Naive thymus-derived CD4-positive, alpha-beta T cell (primary cell): ENCODE results near the gene PAX7. TPM values are rescaled to one million over a fixed set of nuclear protein-coding genes. Genes with fewer than 3 reads are reported as not detected.
A peak's percentile ranks its signal among the peaks of the same experiment; 100 is the strongest.

ENCODE experiments used
- ATAC-seq: fragments of 150-1000 bp; cut with Tn5 transposase; 2 replicates; pipeline ENCODE4 v1.10.0; 2021; ENCODE audit warnings: mild to moderate bottlenecking, moderate library complexity
- CTCF ChIA-PET: fragments of 350-600 bp; sonication (Branson Sonifier 250); formaldehyde crosslinking; loops from one replicate; lab custom pipeline; 2021; ENCODE audit warnings: antibody characterized with exemption; lab: Charles Lee
- POLR2A ChIA-PET: fragments of 350-600 bp; sonication (Branson Sonifier 250); formaldehyde crosslinking; loops from one replicate; lab custom pipeline; 2021; ENCODE audit warnings: antibody characterized with exemption, inconsistent platforms; lab: Charles Lee
- DNase-seq, 9 donors: peaks; one replicate each; pipeline versions ENCODE4 v3.0.0 to v3.0.0-alpha.2; 2020 to 2022; ENCODE audit warnings: mixed read lengths in 1 of 9
- H3K27ac ChIP-seq: one replicate; pipeline ENCODE4 v1.7.0; 2013; ENCODE audit warnings: mild to moderate bottlenecking, low read depth, low read length, moderate library complexity
- H3K27me3 ChIP-seq, 2 donors: one replicate each; pipeline ENCODE4 v1.7.0; 2013; ENCODE audit warnings: low read length in 2 of 2, mild to moderate bottlenecking in 2 of 2, moderate library complexity in 2 of 2; ENCODE audit not compliant: control insufficient read depth in 2 of 2, insufficient read depth in 2 of 2
- H3K36me3 ChIP-seq, 3 experiments: 1 replicate in 2 of 3; 2 replicates in 1 of 3; pipeline ENCODE4 v1.7.0; 2013; ENCODE audit warnings: low read length in 3 of 3, mild to moderate bottlenecking in 3 of 3, moderate library complexity in 1 of 3; ENCODE audit not compliant: insufficient read depth in 3 of 3, control insufficient read depth in 2 of 3
- H3K4me1 ChIP-seq, 2 donors: one replicate each; pipeline ENCODE4 v1.7.0; 2013; ENCODE audit warnings: low read length in 2 of 2, mild to moderate bottlenecking in 2 of 2, moderate library complexity in 1 of 2; ENCODE audit not compliant: control insufficient read depth in 2 of 2, insufficient read depth in 2 of 2
- H3K4me3 ChIP-seq: 2 replicates; pipeline ENCODE4 v1.7.0; 2013; ENCODE audit warnings: mild to moderate bottlenecking, low read length
- H3K9me3 ChIP-seq, 3 experiments: 1 replicate in 2 of 3; 2 replicates in 1 of 3; pipeline ENCODE4 v1.7.0; 2013; ENCODE audit warnings: low read length in 3 of 3; ENCODE audit not compliant: control insufficient read depth in 2 of 3
- H3K27ac Mint-ChIP-seq, 9 donors: one replicate each; pipeline ENCODE4 v1.8.0; 2020 to 2022; ENCODE audit warnings: mixed read lengths in 9 of 9, mild to moderate bottlenecking in 8 of 9, moderate library complexity in 5 of 9, inconsistent platforms in 2 of 9
- H3K27me3 Mint-ChIP-seq, 5 donors: one replicate each; pipeline ENCODE4 v1.8.0; 2021 to 2022; ENCODE audit warnings: mixed read lengths in 5 of 5, mild to moderate bottlenecking in 1 of 5
- H3K36me3 Mint-ChIP-seq, 5 donors: one replicate each; pipeline ENCODE4 v1.8.0; 2020 to 2022; ENCODE audit warnings: mixed read lengths in 5 of 5, mild to moderate bottlenecking in 3 of 5, inconsistent platforms in 1 of 5
- H3K4me1 Mint-ChIP-seq, 7 donors: one replicate each; pipeline ENCODE4 v1.8.0; 2020 to 2022; ENCODE audit warnings: mixed read lengths in 7 of 7, mild to moderate bottlenecking in 3 of 7, inconsistent platforms in 1 of 7
- H3K4me3 Mint-ChIP-seq, 10 donors: one replicate each; pipeline ENCODE4 v1.8.0; 2020 to 2022; ENCODE audit warnings: mild to moderate bottlenecking in 10 of 10, mixed read lengths in 10 of 10, moderate library complexity in 6 of 10, inconsistent platforms in 2 of 10
- H3K9me3 Mint-ChIP-seq, 11 donors: one replicate each; pipeline ENCODE4 v1.8.0; 2020 to 2022; ENCODE audit warnings: mixed read lengths in 11 of 11, mild to moderate bottlenecking in 4 of 11, inconsistent platforms in 1 of 11, moderate library complexity in 1 of 11
- intact Hi-C, 2 donors: fragments of 100-400 bp; cut with micrococcal nuclease; formaldehyde crosslinking; loops; one replicate each; pipeline ENCODE4 v1.15.1; 2023
- polyA plus RNA-seq, 2 donors: library from polyadenylated mRNA; unstranded; fragments of 300-500 nt; fragmentation: Illumina TruSeq; gene quantifications; one replicate each; pipeline ENCODE4 v1.2.3, GENCODE V29; 2021
- total RNA-seq, 6 experiments: library from RNA in 5 of 6; stranded (reverse) in 5 of 6; gene quantifications; 1 replicate in 5 of 6; 2 replicates in 1 of 6; pipeline ENCODE4 v1.2.3 and lab custom pipeline; 2021 to 2026

The PAX7 gene
- total and polyA plus RNA-seq, 7 experiments from 2014 or later, result not detected

GRCh38 chr1:18703041-18703621, 72.5 kb downstream of the PAX7 start:
- no peaks in the 10 kb centered on the region for H3K27me3 ChIP-seq
- H3K36me3 Mint-ChIP-seq, result no peaks in the 10 kb centered on the region
- CTCF ChIA-PET, result no interaction called here
- no peak for DNase-seq
- ATAC-seq, result no peak
- intact Hi-C loops, result no loop called here
- peaks cover 19 to 42% (median 33%) of the 10 kb centered on the region in 5 donors for H3K27me3 Mint-ChIP-seq
- H3K4me3 Mint-ChIP-seq, result peak overlapping the region in 1 of 10 donors; percentile 24
- no peaks in the 10 kb centered on the region for H3K9me3 ChIP-seq
- H3K27ac Mint-ChIP-seq, result no peak overlapping the region
- H3K27ac ChIP-seq, result no peak overlapping the region
- H3K9me3 Mint-ChIP-seq, result peaks cover 0 to 2% (median 0%) of the 10 kb centered on the region in 11 donors
- no peaks in the 10 kb centered on the region for H3K36me3 ChIP-seq
- peaks cover 0 to 3% (median 0%) of the 10 kb centered on the region in 7 donors for H3K4me1 Mint-ChIP-seq
- POLR2A ChIA-PET, result no interaction called here
- H3K4me3 ChIP-seq, result no peak overlapping the region
- H3K4me1 ChIP-seq, result no peaks in the 10 kb centered on the region

DNA sequence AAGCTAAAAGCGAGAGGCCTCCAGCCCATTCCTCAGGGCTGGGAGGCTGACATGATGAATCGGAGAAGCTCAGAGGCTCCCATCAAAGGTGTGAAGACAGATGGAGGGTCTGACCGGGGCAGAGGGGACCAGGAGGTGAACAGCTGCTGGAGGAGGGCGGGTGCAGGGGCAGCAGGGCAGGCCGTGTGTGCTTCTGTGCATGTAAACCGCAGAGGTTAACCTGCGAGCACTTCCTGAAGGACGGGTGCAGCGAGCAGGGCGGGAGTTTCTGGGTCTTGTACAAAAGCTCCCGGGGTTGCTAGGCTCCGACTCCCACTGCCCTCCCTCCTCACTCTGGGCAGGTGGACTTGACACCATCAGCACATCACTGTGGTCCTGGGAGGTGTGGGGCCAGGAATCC, 75.2 kb downstream of the PAX7 start:
- H3K4me1 Mint-ChIP-seq, result peaks cover 0 to 3% (median 0%) of the 10 kb centered on the region in 7 donors
- no peaks in the 10 kb centered on the region for H3K9me3 ChIP-seq
- no peak overlapping the region for H3K27ac Mint-ChIP-seq
- H3K9me3 Mint-ChIP-seq, result peaks cover 0 to 2% (median 0%) of the 10 kb centered on the region in 11 donors
- ATAC-seq (no peak), DNase-seq (no peak)
- H3K27ac ChIP-seq, result no peak overlapping the region
- H3K27me3 ChIP-seq, result no peaks in the 10 kb centered on the region
- intact Hi-C loops, result no loop called here
- H3K4me1 ChIP-seq, result no peaks in the 10 kb centered on the region
- ChIA-PET CTCF (no interaction called here), POLR2A (no interaction called here)
- no peak overlapping the region for H3K4me3 ChIP-seq
- no peaks in the 10 kb centered on the region for H3K36me3 ChIP-seq
- H3K36me3 Mint-ChIP-seq, result no peaks in the 10 kb centered on the region
- H3K27me3 Mint-ChIP-seq, result peaks cover 19 to 46% (median 25%) of the 10 kb centered on the region in 5 donors
- no peak overlapping the region for H3K4me3 Mint-ChIP-seq

DNA sequence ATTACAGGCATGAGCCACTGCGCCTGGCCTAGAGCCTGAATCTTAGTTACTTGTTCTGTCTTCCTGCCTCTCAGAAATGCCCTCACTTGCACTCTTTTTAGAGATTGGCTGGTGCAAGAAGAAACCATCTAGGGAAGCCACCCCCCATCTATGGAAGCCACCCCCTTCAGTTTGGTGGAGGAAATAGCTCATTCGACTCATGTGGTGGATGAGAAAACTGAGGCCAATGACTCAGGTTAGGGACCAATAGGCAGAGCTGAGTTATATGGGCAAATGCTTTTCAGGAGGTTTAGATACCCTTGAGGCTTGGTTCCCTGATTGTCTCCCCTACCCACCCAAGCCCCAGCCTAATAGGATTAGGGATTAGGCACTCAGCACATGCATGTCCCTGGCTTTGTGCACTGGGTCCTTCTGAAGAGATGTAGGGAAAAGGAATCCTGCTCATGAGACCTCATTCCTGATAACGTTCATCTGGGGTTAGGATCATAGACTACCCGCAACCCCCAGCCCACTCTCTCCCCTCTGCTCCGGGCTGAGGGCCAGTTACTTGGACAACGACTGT, 77.1 kb downstream of the PAX7 start:
- no peak overlapping the region for H3K27ac Mint-ChIP-seq
- no peak overlapping the region for H3K27ac ChIP-seq
- no peaks in the 10 kb centered on the region for H3K36me3 ChIP-seq
- intact Hi-C loops, result no loop called here
- no peaks in the 10 kb centered on the region for H3K36me3 Mint-ChIP-seq
- no peaks in the 10 kb centered on the region for H3K9me3 ChIP-seq
- H3K4me3 Mint-ChIP-seq, result no peak overlapping the region
- ChIA-PET POLR2A (no interaction called here), CTCF (no interaction called here)
- no peaks in the 10 kb centered on the region for H3K27me3 ChIP-seq
- H3K9me3 Mint-ChIP-seq, result no peaks in the 10 kb centered on the region
- peaks cover 0 to 3% (median 0%) of the 10 kb centered on the region in 7 donors for H3K4me1 Mint-ChIP-seq
- H3K4me1 ChIP-seq, result no peaks in the 10 kb centered on the region
- H3K4me3 ChIP-seq, result no peak overlapping the region
- H3K27me3 Mint-ChIP-seq, result peaks cover 19 to 52% (median 22%) of the 10 kb centered on the region in 5 donors
- DNase-seq (no peak), ATAC-seq (no peak)

- ChIA-PET POLR2A (no interaction called here), CTCF (interaction anchor here (0.6 kb wide), 1 partner anchor 108 kb away, joined by 3 read pairs; no protein-coding TSS in a partner anchor)
- no peak for ATAC-seq
- Mint-ChIP-seq H3K27ac (no peak overlapping the region), H3K27me3 (peaks cover 19 to 56% (median 29%) of the 10 kb centered on the region in 5 donors), H3K4me1 (peaks cover 0 to 3% (median 0%) of the 10 kb centered on the region in 7 donors), H3K9me3 (no peaks in the 10 kb centered on the region), H3K4me3 (no peak overlapping the region), H3K36me3 (no peaks in the 10 kb centered on the region)
- no peak for DNase-seq
- no peak overlapping the region for H3K27ac ChIP-seq
- no peaks in the 10 kb centered on the region for H3K36me3 ChIP-seq
- H3K4me3 ChIP-seq, result no peak overlapping the region
- no peaks in the 10 kb centered on the region for H3K4me1 ChIP-seq
- H3K9me3 ChIP-seq, result no peaks in the 10 kb centered on the region
- intact Hi-C loops, result no loop called here
- H3K27me3 ChIP-seq, result no peaks in the 10 kb centered on the region
These were observed 79.4 kb downstream of the PAX7 start for GRCh38 chr1:18710002-18710401.

- no peak overlapping the region for H3K27ac ChIP-seq
- no peaks in the 10 kb centered on the region for H3K36me3 ChIP-seq
- Mint-ChIP-seq H3K27ac (no peak overlapping the region), H3K27me3 (peaks cover 29 to 60% (median 36%) of the 10 kb centered on the region in 5 donors), H3K4me1 (peaks cover 0 to 2% (median 0%) of the 10 kb centered on the region in 7 donors), H3K36me3 (no peaks in the 10 kb centered on the region), H3K4me3 (no peak overlapping the region), H3K9me3 (no peaks in the 10 kb centered on the region)
- H3K4me1 ChIP-seq, result no peaks in the 10 kb centered on the region
- no peak for DNase-seq
- no peaks in the 10 kb centered on the region for H3K9me3 ChIP-seq
- ChIA-PET CTCF (interaction anchor here (1.2 kb wide), 1 partner anchor 12 kb away, joined by 3 read pairs; no protein-coding TSS in a partner anchor), POLR2A (no interaction called here)
- H3K27me3 ChIP-seq, result no peaks in the 10 kb centered on the region
- intact Hi-C loops, result no loop called here
- no peak for ATAC-seq
- H3K4me3 ChIP-seq, result no peak overlapping the region
These were observed 80.4 kb downstream of the PAX7 start for GRCh38 chr1:18711003-18711402.

DNA sequence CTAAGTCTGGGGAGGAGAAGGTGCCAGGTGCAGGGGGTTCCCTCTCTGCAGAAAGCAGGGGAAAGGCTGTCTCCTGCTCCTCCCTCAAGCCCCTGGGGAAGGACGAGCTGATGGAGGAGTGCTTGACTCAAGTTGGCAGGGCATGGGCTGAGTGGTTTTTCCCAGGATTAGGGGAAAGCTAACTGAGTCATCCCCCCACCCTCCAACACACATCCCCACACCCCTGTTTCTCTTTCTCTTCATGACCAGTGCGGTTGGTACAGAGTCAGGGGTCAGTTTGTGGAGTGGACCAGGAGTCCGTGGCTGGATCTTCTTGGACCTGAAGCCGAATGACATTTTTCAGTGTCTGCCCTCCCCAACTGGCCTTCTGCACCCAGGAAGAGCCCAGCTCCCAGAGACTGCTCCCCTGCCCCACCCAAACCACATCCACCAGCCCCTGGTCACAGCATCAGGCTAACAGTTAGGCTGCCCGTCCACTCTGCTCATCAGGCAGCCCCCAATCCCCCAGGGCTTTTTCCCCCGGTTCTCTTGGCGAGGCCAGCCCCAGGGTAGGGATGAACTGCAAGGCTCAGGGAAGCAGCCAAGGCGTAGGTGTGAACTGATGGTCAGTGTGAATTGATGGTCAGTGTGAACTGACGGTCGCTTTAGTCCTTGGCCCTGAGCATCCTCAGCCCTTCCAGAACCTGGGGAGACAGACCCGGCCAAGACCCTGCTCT, 81.0 kb downstream of the PAX7 start:
- Histone ChIP-seq H3K27ac (no peak overlapping the region), H3K9me3 (no peaks in the 10 kb centered on the region), H3K27me3 (no peaks in the 10 kb centered on the region), H3K4me1 (no peaks in the 10 kb centered on the region), H3K36me3 (no peaks in the 10 kb centered on the region), H3K4me3 (no peak overlapping the region)
- H3K36me3 Mint-ChIP-seq, result no peaks in the 10 kb centered on the region
- H3K9me3 Mint-ChIP-seq, result peaks cover 0 to 2% (median 0%) of the 10 kb centered on the region in 11 donors
- peaks cover 36 to 64% (median 38%) of the 10 kb centered on the region in 5 donors for H3K27me3 Mint-ChIP-seq
- DNase-seq (no peak), ATAC-seq (no peak)
- peaks cover 0 to 8% (median 5%) of the 10 kb centered on the region in 7 donors for H3K4me1 Mint-ChIP-seq
- no peak overlapping the region for H3K27ac Mint-ChIP-seq
- no peak overlapping the region for H3K4me3 Mint-ChIP-seq
- POLR2A ChIA-PET, result no interaction called here
- intact Hi-C loops, result no loop called here
- CTCF ChIA-PET, result interaction anchor here (1.2 kb wide), 1 partner anchor 13 kb away, joined by 3 read pairs; no protein-coding TSS in a partner anchor
